CD4-positive, alpha-beta T cell treated with Interferon gamma for 1 hour (primary cell): Measurements from ENCODE around the gene MRTFA.

Experiments used
- DNase-seq: peaks from one replicate; pipeline ENCODE4 v3.0.0-alpha.2; 2020

Gene MRTFA

DNA sequence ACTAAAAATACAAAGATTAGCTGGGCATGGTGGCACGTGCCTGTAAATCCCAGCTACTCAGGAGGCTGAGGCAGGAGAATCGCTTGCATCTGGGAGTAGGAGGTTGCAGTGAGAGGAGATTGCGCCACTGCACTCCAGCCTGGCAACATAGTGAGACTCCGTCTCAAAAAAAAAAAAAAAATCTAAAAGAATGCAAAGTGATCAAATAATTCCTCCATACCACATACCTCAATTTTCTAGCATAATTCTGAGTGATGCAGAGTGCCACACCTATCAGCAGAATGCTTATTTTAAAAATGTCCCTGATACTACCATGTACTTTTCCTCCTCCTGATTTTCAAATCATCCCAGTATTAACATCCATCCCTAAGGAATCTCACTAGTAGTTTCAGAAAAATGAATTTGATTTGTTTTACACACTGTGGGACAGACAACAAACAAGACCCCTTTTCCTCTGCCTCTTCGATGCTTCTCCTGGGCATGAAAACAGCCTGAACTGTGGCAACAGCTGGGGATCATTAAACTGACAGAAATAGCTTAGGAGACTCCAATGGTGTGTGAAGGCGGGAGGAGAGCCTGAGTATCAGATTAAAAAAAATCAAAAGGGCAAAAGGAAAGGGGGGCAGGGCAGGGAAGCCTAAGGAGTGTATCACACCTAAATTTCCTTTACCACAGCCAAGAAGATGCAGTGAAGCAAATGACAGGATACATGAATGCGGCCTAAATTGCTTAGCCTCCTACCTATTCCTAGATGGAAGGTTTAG, 151.4 kb downstream of the MRTFA start:
- DNase-seq: no peak

- no peak for DNase-seq
Observed at GRCh38 chr22:40482886-40483285, 153.6 kb downstream of the MRTFA start.

- DNase-seq: no peak
Observed at GRCh38 chr22:40482391-40482790, 154.1 kb downstream of the MRTFA start.

GRCh38 chr22:40480996-40481395, 155.5 kb downstream of the MRTFA start:
- no peak for DNase-seq

DNA sequence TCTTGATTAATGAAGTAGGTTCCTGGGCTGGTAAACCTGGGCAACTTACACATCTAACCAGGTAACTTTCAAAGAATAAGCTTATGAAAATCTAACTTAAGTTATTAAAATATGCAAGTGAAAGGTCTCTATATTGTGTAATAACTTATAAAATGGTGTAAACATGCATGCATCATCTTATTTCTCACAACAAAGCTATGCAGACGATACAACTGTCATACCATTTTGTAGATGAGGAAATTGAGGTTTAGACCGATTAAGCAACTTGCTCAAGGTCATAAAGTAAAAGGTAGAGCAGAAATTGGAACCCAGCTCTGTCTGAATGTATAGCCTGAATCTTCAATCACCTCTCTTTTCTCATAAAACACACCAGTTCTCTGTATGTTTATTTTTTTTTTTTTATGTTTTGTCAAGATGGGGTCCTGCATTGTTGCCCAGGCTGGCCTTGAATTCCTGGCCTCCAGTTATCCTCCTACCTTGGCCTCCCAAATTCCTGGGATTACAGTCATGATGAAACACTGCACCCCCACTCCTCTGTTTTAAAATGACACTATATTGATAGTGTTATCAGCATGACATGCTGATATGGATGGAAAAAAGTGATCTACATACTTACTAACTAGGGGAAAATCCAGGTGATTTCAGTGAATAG, 156.5 kb downstream of the MRTFA start:
- no peak for DNase-seq

- no peak for DNase-seq
Observed at GRCh38 chr22:40479126-40479800, 157.3 kb downstream of the MRTFA start.

- DNase-seq: no peak
Observed at GRCh38 chr22:40478338-40479125, 158.0 kb downstream of the MRTFA start.

- no peak for DNase-seq
Observed at GRCh38 chr22:40477683-40478337, 158.7 kb downstream of the MRTFA start.

DNA sequence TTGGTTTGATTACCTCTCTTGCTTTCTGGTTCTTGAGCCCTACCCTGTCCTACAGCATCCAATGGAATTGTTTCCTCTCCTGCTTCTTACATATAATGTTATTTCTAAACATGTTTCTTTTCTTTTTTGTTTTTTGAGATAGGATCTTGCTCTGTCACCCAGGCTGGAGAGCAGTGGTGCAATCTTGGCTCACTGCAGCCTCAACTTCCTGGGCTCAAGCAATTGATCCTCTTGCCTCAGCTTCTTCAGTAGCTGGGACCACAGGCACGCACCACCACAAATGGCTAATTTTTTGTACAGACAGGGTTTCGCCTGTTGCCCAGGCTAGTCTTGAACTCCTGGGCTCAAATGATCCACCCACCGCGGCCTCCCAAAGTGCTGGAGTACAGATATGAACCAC, 160.2 kb downstream of the MRTFA start:
- DNase-seq: no peak

- no peak for DNase-seq
Observed at GRCh38 chr22:40473703-40474102, 162.8 kb downstream of the MRTFA start.

GRCh38 chr22:40472579-40472978, 163.9 kb downstream of the MRTFA start:
- DNase-seq: no peak

DNA sequence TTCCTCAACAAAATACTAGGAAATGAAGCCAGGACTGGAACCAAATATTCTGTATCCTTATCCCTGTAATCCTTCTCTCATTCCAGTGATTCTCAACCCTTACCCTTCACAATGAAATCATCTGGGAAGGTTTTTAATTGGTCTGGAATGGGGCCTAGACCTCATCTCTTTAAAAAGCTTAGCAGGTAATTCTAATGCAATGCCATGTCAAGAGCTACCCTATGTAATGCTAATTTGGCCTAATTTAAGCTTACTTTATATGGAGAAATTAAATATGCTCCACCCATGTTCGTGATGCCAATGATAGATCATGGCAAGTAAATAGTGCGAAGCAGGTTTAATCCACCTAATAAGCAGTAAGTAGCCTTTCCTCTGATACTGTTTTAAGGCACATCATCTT, 164.5 kb downstream of the MRTFA start:
- DNase-seq: no peak

DNA sequence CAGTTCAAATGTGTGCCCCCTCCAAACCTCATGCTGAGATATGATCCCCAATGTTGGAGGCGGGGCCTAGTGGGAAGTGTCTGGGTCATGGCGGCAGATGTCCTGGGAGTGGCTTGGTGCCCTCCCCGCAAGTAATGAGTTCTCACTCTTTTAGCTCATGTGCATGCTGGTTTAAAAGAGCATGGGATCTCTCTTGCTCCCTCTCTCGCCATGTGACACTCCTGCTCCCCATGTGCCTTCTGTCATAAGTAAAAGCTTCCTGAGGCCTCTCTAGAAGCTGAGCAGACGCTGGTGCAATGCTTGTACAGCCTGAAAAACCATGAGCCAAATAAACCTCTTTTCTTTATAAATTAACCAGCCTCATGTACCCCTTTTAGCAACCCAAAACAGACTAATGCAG, 167.3 kb downstream of the MRTFA start:
- DNase-seq: no peak

- DNase-seq: no peak
Observed at GRCh38 chr22:40468616-40469015, 167.9 kb downstream of the MRTFA start.

GRCh38 chr22:40466976-40467375, 169.5 kb downstream of the MRTFA start:
- DNase-seq: no peak

DNA sequence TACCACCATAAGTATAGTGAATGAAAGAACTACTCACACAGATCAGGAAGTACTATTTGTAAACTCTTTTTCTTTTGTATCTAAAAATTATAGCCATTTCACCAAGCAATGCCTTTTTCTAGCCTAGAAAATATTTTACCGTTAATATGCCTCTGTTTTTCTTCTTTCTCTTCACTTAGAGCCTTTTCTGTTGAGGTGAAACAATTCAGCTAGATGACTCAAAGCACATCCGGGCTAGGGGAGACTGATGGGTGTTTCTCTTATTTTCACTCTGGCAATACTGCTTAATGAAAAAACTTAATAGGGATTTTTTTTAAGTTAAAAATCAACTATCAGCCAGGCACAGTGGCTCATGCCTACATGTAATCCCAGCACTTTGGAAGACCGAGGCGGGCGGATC, 172.8 kb downstream of the MRTFA start:
- peak; percentile 15 for DNase-seq

- DNase-seq: peak; percentile 49
Observed at GRCh38 chr22:40463017-40463631, 173.4 kb downstream of the MRTFA start.

GRCh38 chr22:40462195-40462984, 174.1 kb downstream of the MRTFA start:
- DNase-seq: peak; percentile 4

DNA sequence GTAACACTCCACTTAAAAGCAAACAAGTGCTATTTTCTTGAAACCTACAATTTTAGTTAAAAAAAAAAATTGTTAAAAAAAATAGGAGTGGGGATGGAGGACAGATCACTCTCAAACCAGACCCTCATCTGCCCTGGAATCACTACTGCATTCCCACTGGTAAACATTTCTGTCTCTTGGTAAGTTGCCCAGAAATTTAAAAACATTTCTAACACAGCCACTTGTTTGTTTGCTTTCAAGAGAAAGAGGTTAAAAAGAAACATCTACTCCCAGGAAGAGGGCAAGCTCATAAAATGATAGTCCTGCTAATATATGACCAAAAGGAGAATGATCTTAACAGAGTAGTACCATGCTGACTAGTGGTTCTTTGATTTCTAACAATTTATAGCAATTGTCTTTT, 182.8 kb downstream of the MRTFA start:
- no peak for DNase-seq

DNA sequence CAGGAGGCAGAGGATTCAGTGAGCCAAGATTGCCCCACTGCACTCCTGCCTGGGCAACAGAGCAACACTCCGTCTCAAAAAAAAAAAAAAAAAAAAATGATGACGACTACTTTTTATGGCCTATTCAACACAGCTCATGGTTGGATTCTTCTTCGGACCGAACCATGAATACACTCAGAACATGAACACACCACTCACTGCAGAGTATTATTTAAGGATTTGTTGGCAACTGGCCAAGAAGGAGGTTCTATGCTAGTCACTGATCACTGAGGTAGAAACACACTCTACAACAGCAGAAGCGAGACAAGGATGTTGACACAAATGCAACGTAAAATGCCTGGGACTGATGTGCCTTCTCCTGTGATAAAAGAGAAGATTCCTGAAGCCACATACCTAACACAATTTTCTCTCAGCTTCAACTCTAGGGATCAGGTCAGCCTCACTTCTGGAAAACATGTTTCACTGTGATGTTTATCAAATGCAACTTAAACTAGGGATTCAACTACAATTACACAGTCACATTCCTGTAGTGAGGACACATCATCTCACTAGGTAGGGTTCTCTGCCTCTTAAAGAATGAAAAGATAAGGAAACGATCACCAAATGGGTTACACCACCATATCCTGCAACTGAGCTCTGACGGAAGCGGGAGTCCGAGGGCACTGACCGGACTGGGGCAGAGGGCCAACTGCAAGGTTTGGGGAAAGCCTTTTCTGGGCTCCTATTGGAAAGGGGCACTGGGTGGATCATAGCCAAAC, 183.6 kb downstream of the MRTFA start:
- DNase-seq: no peak

DNA sequence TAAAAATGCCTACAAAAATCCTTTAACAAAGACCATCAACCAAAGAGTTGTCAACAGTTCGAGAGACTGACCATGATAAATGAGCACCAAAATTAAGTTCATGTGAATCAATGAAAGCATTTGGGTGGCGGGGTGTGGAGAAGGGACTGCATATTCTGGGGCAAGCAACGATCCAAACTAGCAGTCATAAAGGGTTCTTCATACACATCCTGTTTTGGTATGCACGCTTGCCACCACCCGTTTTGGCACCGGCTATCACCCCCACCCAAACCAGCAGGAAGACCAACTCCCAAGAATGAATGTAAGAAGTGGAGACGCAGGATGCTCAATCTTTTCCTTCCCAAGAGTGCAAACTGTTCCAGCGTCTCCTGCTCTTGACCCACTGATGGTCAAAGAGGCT, 185.3 kb downstream of the MRTFA start:
- no peak for DNase-seq
